A549 (cell line): ENCODE measurements around the gene PITPNC1.

Source experiments
- CBX2 ChIP-seq: fragments of 200-600 bp; sonication (generic); IDR thresholded peaks from 2 replicates; pipeline ENCODE4 v1.6.1; 2016; ENCODE audit warnings: low read depth, mild to moderate bottlenecking, borderline replicate concordance
- CHD2 ChIP-seq: fragments of 150-350 bp; IDR thresholded peaks from 2 replicates; pipeline ENCODE4 v1.6.1; 2014; ENCODE audit warnings: low read length; ENCODE audit not compliant: partially characterized antibody
- CTCF ChIP-seq: fragments of >200 bp; sonication (Bioruptor Twin); formaldehyde crosslinking; IDR thresholded peaks from 3 replicates; pipeline ENCODE4 v1.5.1; 2016
- HMGXB4 ChIP-seq: fragments of 250-450 bp; sonication (Bioruptor Pico); IDR thresholded peaks from 2 replicates; pipeline ENCODE4 v1.5.0; 2021; ENCODE audit warnings: mild to moderate bottlenecking, moderate library complexity, borderline replicate concordance
- JUN ChIP-seq, 2 experiments: fragments of >200 bp; sonication (Bioruptor Twin); formaldehyde crosslinking; IDR thresholded peaks; 2 replicates in 1 of 2; 3 replicates in 1 of 2; pipeline ENCODE4 v1.6.1; 2016 to 2017
- MAFK ChIP-seq: fragments of 450-650 bp; IDR thresholded peaks from 2 replicates; pipeline ENCODE4 v1.6.1; 2014; ENCODE audit not compliant: partially characterized antibody
- MAX ChIP-seq: IDR thresholded peaks from 2 replicates; pipeline ENCODE4 v1.6.1; 2012
- PHF8 ChIP-seq: fragments of 200-600 bp; sonication (generic); IDR thresholded peaks from 2 replicates; pipeline ENCODE4 v1.6.1; 2016; ENCODE audit warnings: low read depth, mild to moderate bottlenecking, antibody characterized with exemption, moderate library complexity, borderline replicate concordance
- REST ChIP-seq: fragments of 200-600 bp; sonication (generic); IDR thresholded peaks from 2 replicates; pipeline ENCODE4 v1.6.1; 2016; ENCODE audit warnings: antibody characterized with exemption, mild to moderate bottlenecking, moderate library complexity
- SREBF2 ChIP-seq: fragments of 450-650 bp; IDR thresholded peaks from 2 replicates; pipeline ENCODE4 v1.6.1; 2014; ENCODE audit warnings: mild to moderate bottlenecking, moderate library complexity
- TP53 ChIP-seq: fragments of 250-450 bp; sonication (Bioruptor Pico); IDR thresholded peaks from 2 replicates; pipeline ENCODE4 v1.5.0; 2021; ENCODE audit warnings: mild to moderate bottlenecking, moderate library complexity
- USF2 ChIP-seq: fragments of 450-650 bp; IDR thresholded peaks from 2 replicates; pipeline ENCODE4 v1.6.1; 2014; ENCODE audit warnings: antibody characterized with exemption
- ZC3H11A ChIP-seq: fragments of 450-650 bp; IDR thresholded peaks from 2 replicates; pipeline ENCODE4 v1.6.1; 2014; ENCODE audit warnings: antibody characterized with exemption, mild to moderate bottlenecking
- ZFP36 ChIP-seq: fragments of 450-650 bp; IDR thresholded peaks from 2 replicates; pipeline ENCODE4 v1.6.1; 2014; ENCODE audit warnings: borderline replicate concordance; ENCODE audit not compliant: partially characterized antibody

- no peak for TF ChIP-seq MAFK
- no peak for TF ChIP-seq CTCF
- TF ChIP-seq USF2: no peak
- TF ChIP-seq SREBF2: no peak
- no peak for TF ChIP-seq MAX
- TF ChIP-seq CHD2: no peak
- TF ChIP-seq CBX2: no peak
- TF ChIP-seq TP53 (CRISPR knock-in tag): no peak
- no peak for TF ChIP-seq ZC3H11A
- no peak for TF ChIP-seq HMGXB4 (CRISPR knock-in tag)
- TF ChIP-seq REST: no peak
- TF ChIP-seq ZFP36: no peak
- TF ChIP-seq JUN (IDR thresholded peaks at IDR 0.05): no peak
- TF ChIP-seq PHF8: no peak
These were observed 240.3 kb downstream of the PITPNC1 start for GRCh38 chr17:67617304-67617899.
